MM.1S (cell line): ENCODE measurements around the gene CLNK.
A peak's percentile ranks its signal among the peaks of the same experiment; 100 is the strongest.

Source experiments
- DNase-seq: peaks from one replicate; pipeline ENCODE4 v3.0.0-alpha.2; 2015
- H2AFZ ChIP-seq: fragments of 300-600 bp; sonication (generic); 2 replicates; pipeline ENCODE4 v1.6.0; 2016; ENCODE audit warnings: antibody characterized with exemption, low read length
- H3F3A ChIP-seq: fragments of 300-600 bp; sonication (generic); 2 replicates; pipeline ENCODE4 v1.6.1; 2016; ENCODE audit warnings: mild to moderate bottlenecking, antibody characterized with exemption, low read length, moderate library complexity, mixed read lengths; ENCODE audit not compliant: insufficient read depth
- H3K27ac ChIP-seq: fragments of 300-600 bp; sonication (generic); 2 replicates; pipeline ENCODE4 v1.5.1; 2016; ENCODE audit warnings: mild to moderate bottlenecking, low read length
- H3K27me3 ChIP-seq: fragments of 300-600 bp; sonication (generic); replicated peaks from 2 replicates; pipeline ENCODE4 v1.6.0; 2016; ENCODE audit warnings: low read length; ENCODE audit not compliant: insufficient read depth
- H3K36me3 ChIP-seq: fragments of 300-600 bp; sonication (generic); replicated peaks from 2 replicates; pipeline ENCODE4 v1.6.1; 2016; ENCODE audit warnings: mild to moderate bottlenecking, low read length, mixed read lengths; ENCODE audit not compliant: insufficient read depth
- H3K4me1 ChIP-seq: fragments of 300-600 bp; sonication (generic); 2 replicates; pipeline ENCODE4 v1.6.1; 2016; ENCODE audit warnings: low read length, mixed read lengths
- H3K4me2 ChIP-seq: fragments of 300-600 bp; sonication (generic); 2 replicates; pipeline ENCODE4 v1.6.0; 2016; ENCODE audit warnings: low read depth, low read length
- H3K4me3 ChIP-seq: fragments of 300-600 bp; sonication (generic); 2 replicates; pipeline ENCODE4 v1.5.1; 2016; ENCODE audit warnings: low read length, mixed read lengths
- H3K79me2 ChIP-seq: fragments of 300-600 bp; sonication (generic); 2 replicates; pipeline ENCODE4 v1.6.1; 2016; ENCODE audit warnings: mixed run types, low read length, mixed read lengths
- H3K9ac ChIP-seq: fragments of 300-600 bp; sonication (generic); 2 replicates; pipeline ENCODE4 v1.6.1; 2016; ENCODE audit warnings: low read length, mixed read lengths
- H3K9me2 ChIP-seq: fragments of 300-600 bp; sonication (generic); replicated peaks from 2 replicates; pipeline ENCODE4 v1.6.1; 2016; ENCODE audit warnings: mild to moderate bottlenecking, low read length, mixed read lengths; ENCODE audit not compliant: insufficient read depth
- H3K9me3 ChIP-seq: fragments of 300-600 bp; sonication (generic); replicated peaks from 2 replicates; pipeline ENCODE4 v1.6.1; 2016; ENCODE audit warnings: mild to moderate bottlenecking, low read length, mixed read lengths; ENCODE audit not compliant: insufficient read depth
- H4K20me1 ChIP-seq: fragments of 300-600 bp; sonication (generic); 2 replicates; pipeline ENCODE4 v1.6.1; 2016; ENCODE audit warnings: mild to moderate bottlenecking, low read length, moderate library complexity, mixed read lengths; ENCODE audit not compliant: insufficient read depth
- CTCF ChIP-seq: fragments of 300-600 bp; sonication (generic); IDR thresholded peaks from 2 replicates; pipeline ENCODE4 v1.5.1; 2016; ENCODE audit warnings: antibody characterized with exemption, low read length, mixed read lengths
- EZH2 ChIP-seq: fragments of 300-600 bp; sonication (generic); optimal IDR thresholded peaks from 2 replicates; pipeline ENCODE3; 2017; ENCODE audit warnings: low read depth, mild to moderate bottlenecking, antibody characterized with exemption, low read length, mixed read lengths
- EZH2phosphoT487 ChIP-seq: fragments of 300-600 bp; sonication (generic); IDR thresholded peaks from 2 replicates; pipeline ENCODE4 v1.6.1; 2018; ENCODE audit warnings: antibody characterized with exemption, low read length

CLNK gene

GRCh38 chr4:10577508-10578426 lies 106.8 kb downstream of the CLNK start:
- H3K9me2 ChIP-seq = no peaks in the 10 kb centered on the region
- H3K4me2 ChIP-seq = peak overlapping the region; percentile 32
- no peak for TF ChIP-seq EZH2
- TF ChIP-seq EZH2phosphoT487 = no peak
- no peak for TF ChIP-seq CTCF
- H3K4me3 ChIP-seq = 0 out of 2 replicates have a peak overlapping the region, but pooled peaks have one; percentile 0
- peaks cover 22% of the 10 kb centered on the region for H3F3A ChIP-seq
- no peaks in the 10 kb centered on the region for H4K20me1 ChIP-seq
- no peaks in the 10 kb centered on the region for H3K27me3 ChIP-seq
- no peaks in the 10 kb centered on the region for H3K9me3 ChIP-seq
- H3K79me2 ChIP-seq = no peaks in the 10 kb centered on the region
- no peak overlapping the region for H2AFZ ChIP-seq
- peaks cover 22% of the 10 kb centered on the region for H3K4me1 ChIP-seq
- H3K27ac ChIP-seq = peak overlapping the region; percentile 79
- DNase-seq = peak; percentile 81
- H3K36me3 ChIP-seq = no peaks in the 10 kb centered on the region
- H3K9ac ChIP-seq = no peak overlapping the region; the same call in 1 of the 2 replicates

- H3K4me3 ChIP-seq = no peak overlapping the region
- peak overlapping the region; percentile 32 for H3K4me2 ChIP-seq
- TF ChIP-seq CTCF (no peak), EZH2 (no peak), EZH2phosphoT487 (no peak)
- no peaks in the 10 kb centered on the region for H3K9me3 ChIP-seq
- peaks cover 22% of the 10 kb centered on the region for H3F3A ChIP-seq
- H3K9me2 ChIP-seq = no peaks in the 10 kb centered on the region
- H2AFZ ChIP-seq = no peak overlapping the region
- peak overlapping the region; percentile 79; the same call in 1 of the 2 replicates for H3K27ac ChIP-seq
- peaks cover 22% of the 10 kb centered on the region for H3K4me1 ChIP-seq
- no peaks in the 10 kb centered on the region for H4K20me1 ChIP-seq
- H3K79me2 ChIP-seq = no peaks in the 10 kb centered on the region
- peak; percentile 60 for DNase-seq
- H3K9ac ChIP-seq = no peak overlapping the region
- H3K36me3 ChIP-seq = no peaks in the 10 kb centered on the region
- H3K27me3 ChIP-seq = no peaks in the 10 kb centered on the region
Observed at GRCh38 chr4:10577018-10577417, 107.5 kb downstream of the CLNK start.

- Histone ChIP-seq H2AFZ (no peak overlapping the region), H3K4me2 (peak overlapping the region; percentile 32; the same call in 1 of the 2 replicates), H3K9ac (no peak overlapping the region), H3K27me3 (no peaks in the 10 kb centered on the region), H3F3A (peaks cover 22% of the 10 kb centered on the region), H3K4me3 (no peak overlapping the region), H3K27ac (no peak overlapping the region), H3K9me3 (no peaks in the 10 kb centered on the region), H3K79me2 (no peaks in the 10 kb centered on the region), H3K36me3 (no peaks in the 10 kb centered on the region), H3K4me1 (peaks cover 22% of the 10 kb centered on the region), H4K20me1 (no peaks in the 10 kb centered on the region), H3K9me2 (no peaks in the 10 kb centered on the region)
- no peak for DNase-seq
- TF ChIP-seq EZH2 = no peak
- no peak for TF ChIP-seq EZH2phosphoT487
- no peak for TF ChIP-seq CTCF
Observed at GRCh38 chr4:10576236-10576635, 108.3 kb downstream of the CLNK start.
